Colonic mucosa (tissue), 4 donors: ENCODE results near the gene ADAMTS2. TPM values are rescaled to one million over a fixed set of nuclear protein-coding genes. Genes with fewer than 3 reads are reported as not detected.
A peak's percentile ranks its signal among the peaks of the same experiment; 100 is the strongest.

Source experiments
- DNase-seq: peaks from one replicate; pipeline ENCODE4 v3.0.0-alpha.2; 2020
- H3K27ac ChIP-seq: fragments of 200-600 bp; one replicate; pipeline ENCODE4 v1.8.0; 2021
- H3K27me3 ChIP-seq: fragments of 200-600 bp; one replicate; pipeline ENCODE4 v1.8.0; 2021
- H3K36me3 ChIP-seq: fragments of 200-600 bp; one replicate; pipeline ENCODE4 v1.8.0; 2021
- H3K4me1 ChIP-seq: fragments of 200-600 bp; one replicate; pipeline ENCODE4 v1.8.0; 2021; ENCODE audit warnings: mild to moderate bottlenecking
- H3K4me3 ChIP-seq: fragments of 200-600 bp; one replicate; pipeline ENCODE4 v1.8.0; 2021
- H3K9ac ChIP-seq, 2 donors: one replicate each; pipeline ENCODE4 v1.7.0; 2013; ENCODE audit warnings: control low read depth in 2 of 2, low read depth in 2 of 2, low read length in 2 of 2
- H3K9me3 ChIP-seq: fragments of 200-600 bp; one replicate; pipeline ENCODE4 v1.8.0; 2021
- CTCF ChIP-seq: fragments of 200-600 bp; IDR thresholded peaks from one replicate; pipeline ENCODE4 v1.8.0; 2022; ENCODE audit warnings: antibody characterized with exemption, mild to moderate bottlenecking
- intact Hi-C: fragments of 100-400 bp; cut with DNase I; formaldehyde crosslinking; loops from one replicate; pipeline ENCODE4 v1.14.1; 2022
- total RNA-seq, 2 donors: library from RNA; stranded (reverse); fragmentation: NEBNext Ultra II Directional in 1 of 2; extraction: Animal tissue kit (Norgen Biotek cat#: 25700) in 1 of 2; gene quantifications; one replicate each; pipeline ENCODE4 v1.2.1, GENCODE V29; 2021
- donor health status: healthy.
- donor health status: DM: no; HTN: no; CAD: no.
- donor health status: DM: no; HTN: no; CAD: no.

The ADAMTS2 gene
- total RNA-seq, 2 donors from 2014 or later = 2.9 to 4.0 TPM

- Histone ChIP-seq H3K9me3 (no peaks in the 10 kb centered on the region), H3K4me3 (no peak overlapping the region), H3K4me1 (no peaks in the 10 kb centered on the region), H3K36me3 (no peaks in the 10 kb centered on the region), H3K27ac (no peak overlapping the region), H3K27me3 (no peaks in the 10 kb centered on the region), H3K9ac (peak overlapping the region in 1 of 2 donors; percentile 12)
- no peak for TF ChIP-seq CTCF
- DNase-seq = no peak
- intact Hi-C loops = no loop called here
Measured at GRCh38 chr5:179273441-179274145, 71.7 kb downstream of the ADAMTS2 start.

GRCh38 chr5:179273073-179273435 lies 72.2 kb downstream of the ADAMTS2 start:
- H3K9ac ChIP-seq = no peak overlapping the region
- no peaks in the 10 kb centered on the region for H3K27me3 ChIP-seq
- no peak for DNase-seq
- H3K27ac ChIP-seq = no peak overlapping the region
- no peaks in the 10 kb centered on the region for H3K4me1 ChIP-seq
- intact Hi-C loops = no loop called here
- TF ChIP-seq CTCF = no peak
- H3K4me3 ChIP-seq = no peak overlapping the region
- H3K36me3 ChIP-seq = no peaks in the 10 kb centered on the region
- no peaks in the 10 kb centered on the region for H3K9me3 ChIP-seq

- Histone ChIP-seq H3K27me3 (no peaks in the 10 kb centered on the region), H3K4me1 (no peaks in the 10 kb centered on the region), H3K36me3 (no peaks in the 10 kb centered on the region), H3K4me3 (no peak overlapping the region), H3K9me3 (no peaks in the 10 kb centered on the region), H3K9ac (no peak overlapping the region), H3K27ac (no peak overlapping the region)
- TF ChIP-seq CTCF = no peak
- no peak for DNase-seq
- intact Hi-C loops = no loop called here
Measured at GRCh38 chr5:179272326-179273072, 72.8 kb downstream of the ADAMTS2 start.

GRCh38 chr5:179271821-179272325 lies 73.4 kb downstream of the ADAMTS2 start:
- Histone ChIP-seq H3K36me3 (no peaks in the 10 kb centered on the region), H3K27ac (no peak overlapping the region), H3K27me3 (no peaks in the 10 kb centered on the region), H3K9me3 (no peaks in the 10 kb centered on the region), H3K4me1 (no peaks in the 10 kb centered on the region), H3K9ac (no peak overlapping the region), H3K4me3 (no peak overlapping the region)
- intact Hi-C loops = no loop called here
- DNase-seq = no peak
- TF ChIP-seq CTCF = no peak

GRCh38 chr5:179271428-179271734 lies 73.9 kb downstream of the ADAMTS2 start:
- H3K9me3 ChIP-seq = no peaks in the 10 kb centered on the region
- no peak for DNase-seq
- H3K9ac ChIP-seq = no peak overlapping the region
- intact Hi-C loops = no loop called here
- TF ChIP-seq CTCF = no peak
- H3K36me3 ChIP-seq = no peaks in the 10 kb centered on the region
- H3K4me1 ChIP-seq = no peaks in the 10 kb centered on the region
- H3K27ac ChIP-seq = no peak overlapping the region
- no peaks in the 10 kb centered on the region for H3K27me3 ChIP-seq
- no peak overlapping the region for H3K4me3 ChIP-seq
